Parietal lobe (tissue), 1 donor: ENCODE data around the gene CT45A5. TPM values are rescaled to one million over a fixed set of nuclear protein-coding genes. Genes with fewer than 3 reads are reported as not detected.

Experiments
- total RNA-seq: library from RNA; depleted of rRNA; stranded (reverse); fragments of >200 nt; gene quantifications from one replicate; pipeline ENCODE4 v1.2.3, GENCODE V29; 2014

CT45A5 gene
- total RNA-seq = not detected

GRCh38 chrX:135785403-135785802, at the start of gene CT45A5:
Gene CT45A5 (minus strand): TSS chrX:135785503. CDS start chrX:135781729, 3,774 bp downstream.

GRCh38 chrX:135819912-135820311, 34.6 kb upstream of the CT45A5 start, which contains the start of gene CT45A2:
Gene CT45A2 (minus strand): TSS chrX:135820012. CDS start chrX:135816265, 3,747 bp downstream.

GRCh38 chrX:135802687-135803086, 17.4 kb upstream of the CT45A5 start, which contains the start of gene CT45A6:
Gene CT45A6 (minus strand): TSS chrX:135802787. CDS start chrX:135798993, 3,794 bp downstream.

GRCh38 chrX:135768091-135768490, 17.2 kb downstream of the CT45A5 start, which contains the start of gene CT45A3:
Gene CT45A3 (minus strand): TSS chrX:135768191. CDS start chrX:135764444, 3,747 bp downstream.

Other genes starting within 250 kb of the CT45A5 start
- not detected for gene CT45A1, start 71.9 kb downstream of the CT45A5 start, total RNA-seq
- not detected for gene CT45A3, start 17.3 kb downstream of the CT45A5 start, total RNA-seq
- not detected for gene CT45A6, start 17.3 kb upstream of the CT45A5 start, total RNA-seq
- gene CT45A2, start 34.5 kb upstream of the CT45A5 start, total RNA-seq = not detected
- gene CT45A7, start 51.8 kb upstream of the CT45A5 start, total RNA-seq = not detected
- gene CT45A8, start 69.0 kb upstream of the CT45A5 start, total RNA-seq = not detected
- not detected for gene CT45A9, start 86.3 kb upstream of the CT45A5 start, total RNA-seq
- gene CT45A10, start 107.9 kb upstream of the CT45A5 start, total RNA-seq = not detected
- gene SAGE1, start 108.2 kb upstream of the CT45A5 start, total RNA-seq = not detected
- 16.9 TPM for gene MMGT1, start 188.5 kb upstream of the CT45A5 start, total RNA-seq
- 95.2 TPM for gene SLC9A6, start 199.9 kb upstream of the CT45A5 start, total RNA-seq